ENCODE results near the gene MRPS31.
A peak's percentile ranks its signal among the peaks of the same experiment; 100 is the strongest.

Gene MRPS31

DNA sequence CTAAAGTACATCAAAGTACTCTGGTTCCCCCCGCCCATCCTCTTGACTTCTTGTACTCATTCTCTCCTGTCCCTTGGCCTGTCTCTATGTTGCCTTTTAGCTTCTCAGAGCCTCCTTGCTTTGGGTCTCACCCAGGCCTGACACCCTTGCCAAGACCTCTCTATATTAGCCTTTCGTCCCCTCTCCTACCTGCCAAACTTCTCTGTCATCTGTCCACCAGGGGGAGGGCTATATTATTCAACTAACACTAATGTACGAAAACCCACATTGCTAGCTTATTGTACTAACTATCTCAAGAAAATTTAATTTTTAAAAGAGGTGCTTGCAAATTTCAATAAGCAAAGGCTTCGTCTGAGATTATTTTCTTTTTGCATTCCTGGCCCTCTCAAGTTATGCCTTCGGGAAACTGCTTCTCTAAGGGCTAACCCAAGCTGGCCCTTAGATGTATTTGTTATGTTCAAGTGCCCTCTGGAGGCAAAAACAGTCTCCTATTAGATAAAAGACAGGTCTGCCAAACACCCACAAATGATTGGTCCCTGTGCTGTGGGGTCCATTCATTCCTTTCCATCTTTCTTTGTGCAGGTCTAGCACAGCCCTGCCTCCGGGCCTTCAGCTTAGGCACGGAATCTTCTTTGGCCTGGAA lies 6.3 kb upstream of the MRPS31 start:
- Histone ChIP-seq H3K4me1 (ENCODE audit: low read length) (peaks cover 4% of the 10 kb centered on the region; the same call in 1 of the 2 replicates), H3K27ac (ENCODE audit: low read length) (no peak overlapping the region; the same call in 1 of the 2 replicates), H3K4me3 (ENCODE audit: low read length) (no peak overlapping the region)

DNA sequence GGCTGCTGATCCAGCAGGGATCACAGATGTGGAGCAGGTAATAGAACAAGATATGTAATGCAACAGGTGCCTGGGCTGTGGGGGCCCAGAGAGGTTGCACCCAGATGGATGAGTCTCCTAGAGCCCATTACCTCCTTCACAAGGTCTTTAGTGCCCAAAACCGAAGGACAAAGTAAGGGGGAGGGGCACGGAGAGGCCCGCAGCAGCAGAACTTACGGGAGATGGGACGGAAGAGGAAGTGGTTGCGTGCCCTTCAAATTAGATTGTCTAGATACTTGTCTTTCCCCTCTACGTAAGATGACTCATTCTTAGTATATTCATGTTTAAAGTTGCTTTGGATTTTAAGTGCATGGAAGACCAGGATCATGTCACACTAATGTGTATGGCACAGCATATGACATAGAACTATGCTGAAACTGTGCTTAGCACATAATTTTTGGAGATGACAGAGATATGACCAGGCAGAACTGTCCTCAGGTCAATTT lies 5.7 kb upstream of the MRPS31 start:
- H3K4me2 ChIP-seq (ENCODE audit: low read depth, low read length): peak overlapping the region; percentile 49; the same call in 1 of the 2 replicates
- peaks cover 4% of the 10 kb centered on the region; the same call in 1 of the 2 replicates for H3K4me1 ChIP-seq (ENCODE audit: low read length)
- no peaks in the 10 kb centered on the region for H3K9me2 ChIP-seq (replicated peaks; ENCODE audit: insufficient read depth, low read length)
- DNase-seq: no peak
- no peaks in the 10 kb centered on the region for H3K36me3 ChIP-seq (replicated peaks; ENCODE audit: insufficient read depth, low read length)
- no peaks in the 10 kb centered on the region for H4K20me1 ChIP-seq (ENCODE audit: insufficient read depth, low read length)
- peak overlapping the region; percentile 45; the same call in 1 of the 2 replicates for H2AFZ ChIP-seq (ENCODE audit: low read length)
- no peak overlapping the region; the same call in 1 of the 2 replicates for H3K27ac ChIP-seq (ENCODE audit: low read length)
- TF ChIP-seq, protein P1, sequence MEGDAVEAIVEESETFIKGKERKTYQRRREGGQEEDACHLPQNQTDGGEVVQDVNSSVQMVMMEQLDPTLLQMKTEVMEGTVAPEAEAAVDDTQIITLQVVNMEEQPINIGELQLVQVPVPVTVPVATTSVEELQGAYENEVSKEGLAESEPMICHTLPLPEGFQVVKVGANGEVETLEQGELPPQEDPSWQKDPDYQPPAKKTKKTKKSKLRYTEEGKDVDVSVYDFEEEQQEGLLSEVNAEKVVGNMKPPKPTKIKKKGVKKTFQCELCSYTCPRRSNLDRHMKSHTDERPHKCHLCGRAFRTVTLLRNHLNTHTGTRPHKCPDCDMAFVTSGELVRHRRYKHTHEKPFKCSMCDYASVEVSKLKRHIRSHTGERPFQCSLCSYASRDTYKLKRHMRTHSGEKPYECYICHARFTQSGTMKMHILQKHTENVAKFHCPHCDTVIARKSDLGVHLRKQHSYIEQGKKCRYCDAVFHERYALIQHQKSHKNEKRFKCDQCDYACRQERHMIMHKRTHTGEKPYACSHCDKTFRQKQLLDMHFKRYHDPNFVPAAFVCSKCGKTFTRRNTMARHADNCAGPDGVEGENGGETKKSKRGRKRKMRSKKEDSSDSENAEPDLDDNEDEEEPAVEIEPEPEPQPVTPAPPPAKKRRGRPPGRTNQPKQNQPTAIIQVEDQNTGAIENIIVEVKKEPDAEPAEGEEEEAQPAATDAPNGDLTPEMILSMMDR (IDR thresholded peaks at IDR 0.05; ENCODE audit: low read length): no peak
- TF ChIP-seq EZH2phosphoT487 (IDR thresholded peaks at IDR 0.05; ENCODE audit: low read length): no peak
- no peak for TF ChIP-seq EZH2 (optimal IDR thresholded peaks at IDR 0.05; ENCODE audit: low read depth, low read length)
- no peak overlapping the region for H3K9ac ChIP-seq (ENCODE audit: low read length)
- H3K27me3 ChIP-seq (replicated peaks; ENCODE audit: insufficient read depth, low read length): no peaks in the 10 kb centered on the region
- no peaks in the 10 kb centered on the region for H3K9me3 ChIP-seq (replicated peaks; ENCODE audit: insufficient read depth, low read length)
- H3K4me3 ChIP-seq (ENCODE audit: low read length): no peak overlapping the region; the same call in 1 of the 2 replicates
- no peaks in the 10 kb centered on the region for H3K79me2 ChIP-seq (ENCODE audit: low read length)
- no peaks in the 10 kb centered on the region for H3F3A ChIP-seq (ENCODE audit: insufficient read depth, low read length)

More for the DNA sequence above, 6.3 kb upstream of the MRPS31 start:
- TF ChIP-seq, protein P1 (IDR thresholded peaks at IDR 0.05; ENCODE audit: low read length): peak; percentile 50
- no peak for TF ChIP-seq EZH2 (optimal IDR thresholded peaks at IDR 0.05; ENCODE audit: low read depth, low read length)
- no peaks in the 10 kb centered on the region for H3K27me3 ChIP-seq (replicated peaks; ENCODE audit: insufficient read depth, low read length)
- no peaks in the 10 kb centered on the region for H3K79me2 ChIP-seq (ENCODE audit: low read length)
- H3K9ac ChIP-seq (ENCODE audit: low read length): no peak overlapping the region
- no peaks in the 10 kb centered on the region for H3K9me3 ChIP-seq (replicated peaks; ENCODE audit: insufficient read depth, low read length)
- H2AFZ ChIP-seq (ENCODE audit: low read length): peak overlapping the region; percentile 45; the same call in 1 of the 2 replicates
- H3K9me2 ChIP-seq (replicated peaks; ENCODE audit: insufficient read depth, low read length): no peaks in the 10 kb centered on the region
- no peaks in the 10 kb centered on the region for H3K36me3 ChIP-seq (replicated peaks; ENCODE audit: insufficient read depth, low read length)
- H3F3A ChIP-seq (ENCODE audit: insufficient read depth, low read length): no peaks in the 10 kb centered on the region
- H3K4me2 ChIP-seq (ENCODE audit: low read depth, low read length): peak overlapping the region; percentile 41; the same call in 1 of the 2 replicates
- DNase-seq: peak; percentile 40
- no peaks in the 10 kb centered on the region for H4K20me1 ChIP-seq (ENCODE audit: insufficient read depth, low read length)

DNA sequence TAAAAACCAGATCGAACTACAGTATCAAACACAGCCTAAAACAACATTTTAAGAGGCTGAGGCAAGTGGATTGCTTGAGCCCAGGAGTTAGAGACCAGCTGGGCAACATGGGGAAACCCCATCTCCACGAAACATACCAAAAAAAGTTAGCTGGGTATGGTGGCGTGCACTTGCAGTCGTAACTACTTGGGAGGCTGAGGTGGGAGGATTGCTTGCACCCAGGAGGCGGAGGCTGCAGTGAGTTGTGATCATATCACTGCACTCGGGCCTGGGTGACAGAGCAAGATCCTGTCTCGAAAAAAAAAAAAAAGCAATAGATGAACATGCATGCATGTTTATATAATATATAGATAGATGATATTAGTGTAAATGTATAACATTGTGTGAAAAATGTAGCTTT lies 5.2 kb upstream of the MRPS31 start:
- Histone ChIP-seq H3K9me3 (replicated peaks; ENCODE audit: insufficient read depth, low read length) (no peaks in the 10 kb centered on the region), H3K4me1 (ENCODE audit: low read length) (peaks cover 4% of the 10 kb centered on the region; the same call in 1 of the 2 replicates), H2AFZ (ENCODE audit: low read length) (0 out of 2 replicates have a peak overlapping the region, but pooled peaks have one; percentile 45), H3K27ac (ENCODE audit: low read length) (no peak overlapping the region), H3K4me2 (ENCODE audit: low read depth, low read length) (peak overlapping the region; percentile 49; the same call in 1 of the 2 replicates), H3K9ac (ENCODE audit: low read length) (no peak overlapping the region), H3K79me2 (ENCODE audit: low read length) (no peaks in the 10 kb centered on the region), H4K20me1 (ENCODE audit: insufficient read depth, low read length) (no peaks in the 10 kb centered on the region), H3K4me3 (ENCODE audit: low read length) (no peak overlapping the region), H3F3A (ENCODE audit: insufficient read depth, low read length) (peaks cover 2% of the 10 kb centered on the region), H3K27me3 (replicated peaks; ENCODE audit: insufficient read depth, low read length) (no peaks in the 10 kb centered on the region), H3K36me3 (replicated peaks; ENCODE audit: insufficient read depth, low read length) (no peaks in the 10 kb centered on the region), H3K9me2 (replicated peaks; ENCODE audit: insufficient read depth, low read length) (no peaks in the 10 kb centered on the region)
- TF ChIP-seq, protein P1 (IDR thresholded peaks at IDR 0.05; ENCODE audit: low read length): no peak
- no peak for TF ChIP-seq EZH2phosphoT487 (IDR thresholded peaks at IDR 0.05; ENCODE audit: low read length)
- TF ChIP-seq EZH2 (optimal IDR thresholded peaks at IDR 0.05; ENCODE audit: low read depth, low read length): no peak
- DNase-seq: no peak
